Neural cell (in vitro differentiated cells): Measurements from ENCODE around the gene FNDC3A.

Experiments used
- EP300 ChIP-seq: fragments of 450-650 bp; conservative IDR thresholded peaks from 2 replicates; pipeline ENCODE4 v1.6.1; 2014; ENCODE audit warnings: antibody characterized with exemption, mild to moderate bottlenecking, moderate library complexity; ENCODE audit not compliant: poor library complexity, severe bottlenecking
- EZH2 ChIP-seq: fragments of 200-600, 300-800 bp; shearing (Covaris generic), sonication (generic); IDR thresholded peaks from 2 replicates; pipeline ENCODE4 v1.6.1; 2014; ENCODE audit warnings: antibody characterized with exemption, low read length, borderline replicate concordance, mild to moderate bottlenecking; ENCODE audit not compliant: insufficient read depth, poor library complexity, severe bottlenecking
- MXI1 ChIP-seq: fragments of 450-650 bp; conservative IDR thresholded peaks from 2 replicates; pipeline ENCODE4 v1.6.1; 2014; ENCODE audit warnings: antibody characterized with exemption, mild to moderate bottlenecking; ENCODE audit not compliant: poor library complexity, severe bottlenecking
- POLR2AphosphoS5 ChIP-seq: IDR thresholded peaks from 2 replicates; pipeline ENCODE4 v1.6.1; 2012
- RAD21 ChIP-seq: fragments of 450-650 bp; conservative IDR thresholded peaks from 2 replicates; pipeline ENCODE4 v1.6.1; 2014; ENCODE audit warnings: antibody characterized with exemption, mild to moderate bottlenecking, moderate library complexity
- REST ChIP-seq: IDR thresholded peaks from 2 replicates; pipeline ENCODE4 v1.6.1; 2012; ENCODE audit warnings: borderline replicate concordance
- SMC3 ChIP-seq: fragments of 450-650 bp; conservative IDR thresholded peaks from 2 replicates; pipeline ENCODE4 v1.6.1; 2014; ENCODE audit warnings: antibody characterized with exemption, mild to moderate bottlenecking, moderate library complexity; ENCODE audit not compliant: poor library complexity
- TF ChIP-seq, protein P1 (sequence below): fragments of 450-650 bp; IDR thresholded peaks from 2 replicates; pipeline ENCODE4 v1.5.1; 2014; ENCODE audit warnings: antibody characterized with exemption, mild to moderate bottlenecking, moderate library complexity; ENCODE audit not compliant: poor library complexity, severe bottlenecking

- TF ChIP-seq, protein P1, sequence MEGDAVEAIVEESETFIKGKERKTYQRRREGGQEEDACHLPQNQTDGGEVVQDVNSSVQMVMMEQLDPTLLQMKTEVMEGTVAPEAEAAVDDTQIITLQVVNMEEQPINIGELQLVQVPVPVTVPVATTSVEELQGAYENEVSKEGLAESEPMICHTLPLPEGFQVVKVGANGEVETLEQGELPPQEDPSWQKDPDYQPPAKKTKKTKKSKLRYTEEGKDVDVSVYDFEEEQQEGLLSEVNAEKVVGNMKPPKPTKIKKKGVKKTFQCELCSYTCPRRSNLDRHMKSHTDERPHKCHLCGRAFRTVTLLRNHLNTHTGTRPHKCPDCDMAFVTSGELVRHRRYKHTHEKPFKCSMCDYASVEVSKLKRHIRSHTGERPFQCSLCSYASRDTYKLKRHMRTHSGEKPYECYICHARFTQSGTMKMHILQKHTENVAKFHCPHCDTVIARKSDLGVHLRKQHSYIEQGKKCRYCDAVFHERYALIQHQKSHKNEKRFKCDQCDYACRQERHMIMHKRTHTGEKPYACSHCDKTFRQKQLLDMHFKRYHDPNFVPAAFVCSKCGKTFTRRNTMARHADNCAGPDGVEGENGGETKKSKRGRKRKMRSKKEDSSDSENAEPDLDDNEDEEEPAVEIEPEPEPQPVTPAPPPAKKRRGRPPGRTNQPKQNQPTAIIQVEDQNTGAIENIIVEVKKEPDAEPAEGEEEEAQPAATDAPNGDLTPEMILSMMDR, result no peak
- TF ChIP-seq EZH2, result no peak
- TF ChIP-seq POLR2AphosphoS5, result no peak
- TF ChIP-seq REST, result no peak
- no peak for TF ChIP-seq SMC3
- no peak for TF ChIP-seq EP300
- no peak for TF ChIP-seq RAD21
- TF ChIP-seq MXI1, result no peak
These were observed 281.1 kb downstream of the FNDC3A start for GRCh38 chr13:49256841-49257240.
